Testis (tissue), 3 donors: ENCODE data around the gene CRIM1. TPM values are rescaled to one million over a fixed set of nuclear protein-coding genes. Genes with fewer than 3 reads are reported as not detected.

Source experiments
- DNase-seq: peaks from one replicate; pipeline ENCODE4 v3.0.0-alpha.2; 2019
- H3K27ac ChIP-seq, 2 donors: fragments of 200-600 bp; sonication (generic); one replicate each; pipeline ENCODE4 v1.5.1; 2019
- H3K27me3 ChIP-seq: fragments of 200-600 bp; sonication (generic); one replicate; pipeline ENCODE4 v1.5.1; 2019
- H3K36me3 ChIP-seq: fragments of 200-600 bp; sonication (generic); one replicate; pipeline ENCODE4 v1.5.1; 2017; ENCODE audit warnings: low read depth; ENCODE audit errors: missing control alignments
- H3K4me1 ChIP-seq: fragments of 200-600 bp; sonication (generic); one replicate; pipeline ENCODE4 v1.5.1; 2019
- H3K4me3 ChIP-seq, 2 donors: fragments of 200-600 bp; sonication (generic); one replicate each; pipeline ENCODE4 v1.5.1; 2017 to 2019
- H3K9me3 ChIP-seq: fragments of 200-600 bp; sonication (generic); one replicate; pipeline ENCODE4 v1.5.1; 2017
- POLR2A ChIP-seq: fragments of 450-650 bp; IDR thresholded peaks from one replicate; pipeline ENCODE4 v1.6.1; 2017; ENCODE audit warnings: antibody characterized with exemption, mild to moderate bottlenecking, moderate library complexity
- WGBS, 2 donors: methylation state at CpG; one replicate each; pipeline ENCODE4 v1.1.5; 2018; 5-methylcytosine and 5-hydroxymethylcytosine counted together
- intact Hi-C: fragments of 100-400 bp; cut with DNase I; formaldehyde crosslinking; loops from one replicate; pipeline ENCODE4 v1.15.1; 2023; ENCODE audit warnings: low total_unique reads
- polyA plus RNA-seq: library from polyadenylated mRNA; stranded (reverse); fragments of 350-450 nt; fragmentation: Illumina TruSeq; extraction: RNeasy Lipid Tissue Mini Kit (QIAGEN cat#74804); gene quantifications from one replicate; pipeline ENCODE4 v1.2.3, GENCODE V29; 2014; ENCODE audit warnings: low read depth, low replicate concordance; ENCODE audit not compliant: insufficient read depth
- total RNA-seq, 2 donors: library from RNA; depleted of rRNA; stranded (reverse); fragments of >200 nt; gene quantifications; one replicate each; pipeline ENCODE4 v1.2.3, GENCODE V29; 2016
- TF ChIP-seq, protein P1 (sequence below), 3 experiments: fragments of 450-650 bp in 2 of 3; fragments of 200-600 bp in 1 of 3; sonication (generic) in 1 of 3; IDR thresholded peaks; one replicate each; pipeline ENCODE4 v1.5.1; 2016 to 2019; ENCODE audit warnings: antibody characterized with exemption in 3 of 3, mild to moderate bottlenecking in 2 of 3, moderate library complexity in 1 of 3

The CRIM1 gene
- total and polyA plus RNA-seq, 3 donors from 2014 or later = 38.2 to 94.1 (median 68.4) TPM

DNA sequence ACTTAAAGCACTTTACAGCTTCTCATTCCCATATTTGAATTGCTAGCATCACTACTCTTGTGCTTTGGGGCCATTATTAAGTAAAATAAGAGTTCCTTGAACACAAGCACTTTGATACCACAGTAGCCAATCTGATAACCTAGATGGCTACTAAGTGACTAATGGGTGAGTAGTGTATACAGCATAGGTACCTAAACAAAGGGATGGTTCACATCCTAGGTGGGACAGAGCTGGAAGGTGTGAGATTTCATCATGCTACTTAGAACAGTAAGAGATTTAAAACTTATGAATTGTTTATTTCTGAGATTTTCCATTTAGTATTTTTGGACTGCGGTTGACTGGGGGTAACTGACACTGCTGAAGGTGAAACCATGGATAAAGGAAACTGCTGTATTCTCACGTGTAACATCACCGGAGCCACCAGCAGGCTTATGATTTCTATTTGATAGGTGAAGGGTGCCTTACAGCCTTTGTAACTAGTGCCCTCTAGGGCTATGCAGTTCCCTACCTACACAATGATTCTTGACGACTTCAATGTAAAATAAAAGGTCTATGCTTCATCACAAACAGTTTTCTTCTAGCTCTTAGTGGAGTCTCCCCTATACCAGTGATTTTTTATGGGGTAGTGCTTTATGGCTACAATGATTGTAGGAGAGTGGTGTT, 22.1 kb upstream of the CRIM1 start:
- intact Hi-C loops = no loop called here
- TF ChIP-seq, protein P1, sequence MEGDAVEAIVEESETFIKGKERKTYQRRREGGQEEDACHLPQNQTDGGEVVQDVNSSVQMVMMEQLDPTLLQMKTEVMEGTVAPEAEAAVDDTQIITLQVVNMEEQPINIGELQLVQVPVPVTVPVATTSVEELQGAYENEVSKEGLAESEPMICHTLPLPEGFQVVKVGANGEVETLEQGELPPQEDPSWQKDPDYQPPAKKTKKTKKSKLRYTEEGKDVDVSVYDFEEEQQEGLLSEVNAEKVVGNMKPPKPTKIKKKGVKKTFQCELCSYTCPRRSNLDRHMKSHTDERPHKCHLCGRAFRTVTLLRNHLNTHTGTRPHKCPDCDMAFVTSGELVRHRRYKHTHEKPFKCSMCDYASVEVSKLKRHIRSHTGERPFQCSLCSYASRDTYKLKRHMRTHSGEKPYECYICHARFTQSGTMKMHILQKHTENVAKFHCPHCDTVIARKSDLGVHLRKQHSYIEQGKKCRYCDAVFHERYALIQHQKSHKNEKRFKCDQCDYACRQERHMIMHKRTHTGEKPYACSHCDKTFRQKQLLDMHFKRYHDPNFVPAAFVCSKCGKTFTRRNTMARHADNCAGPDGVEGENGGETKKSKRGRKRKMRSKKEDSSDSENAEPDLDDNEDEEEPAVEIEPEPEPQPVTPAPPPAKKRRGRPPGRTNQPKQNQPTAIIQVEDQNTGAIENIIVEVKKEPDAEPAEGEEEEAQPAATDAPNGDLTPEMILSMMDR (IDR thresholded peaks at IDR 0.05) = no peak
- TF ChIP-seq POLR2A = no peak
- Histone ChIP-seq H3K27me3 (no peaks in the 10 kb centered on the region), H3K9me3 (no peaks in the 10 kb centered on the region), H3K36me3 (no peaks in the 10 kb centered on the region), H3K4me3 (no peak overlapping the region), H3K27ac (no peak overlapping the region), H3K4me1 (no peaks in the 10 kb centered on the region)
- DNase-seq = no peak
- WGBS, 2 donors = 68 to 69% methylated on average over 4 of the region's 4 CpGs

DNA sequence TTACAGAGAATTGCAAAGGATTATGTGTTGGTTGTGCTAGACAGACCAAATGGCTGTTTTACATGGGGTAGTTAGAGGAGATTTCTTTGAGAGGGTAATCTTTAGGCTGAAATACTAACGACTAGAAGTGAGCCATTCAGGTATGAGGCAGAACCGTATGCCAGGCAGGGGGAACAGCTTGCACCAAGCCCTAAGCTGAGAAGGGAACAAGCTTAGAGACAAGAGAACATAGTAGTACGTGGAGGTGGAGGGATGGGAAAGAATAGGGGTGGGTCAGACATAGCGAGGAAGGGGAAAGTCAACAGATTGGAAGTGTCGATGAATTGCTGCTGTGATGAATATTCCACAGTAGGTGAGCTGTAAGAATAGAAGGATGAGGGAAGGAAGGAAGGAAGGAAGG, 20.0 kb upstream of the CRIM1 start:
- Histone ChIP-seq H3K4me3 (no peak overlapping the region), H3K27me3 (no peaks in the 10 kb centered on the region), H3K36me3 (no peaks in the 10 kb centered on the region), H3K4me1 (no peaks in the 10 kb centered on the region), H3K27ac (no peak overlapping the region), H3K9me3 (no peaks in the 10 kb centered on the region)
- no peak for DNase-seq
- intact Hi-C loops = no loop called here
- WGBS, 2 donors = 77 to 86% methylated on average over 5 of the region's 5 CpGs
- TF ChIP-seq POLR2A = no peak
- TF ChIP-seq, protein P1 (IDR thresholded peaks at IDR 0.05) = no peak

DNA sequence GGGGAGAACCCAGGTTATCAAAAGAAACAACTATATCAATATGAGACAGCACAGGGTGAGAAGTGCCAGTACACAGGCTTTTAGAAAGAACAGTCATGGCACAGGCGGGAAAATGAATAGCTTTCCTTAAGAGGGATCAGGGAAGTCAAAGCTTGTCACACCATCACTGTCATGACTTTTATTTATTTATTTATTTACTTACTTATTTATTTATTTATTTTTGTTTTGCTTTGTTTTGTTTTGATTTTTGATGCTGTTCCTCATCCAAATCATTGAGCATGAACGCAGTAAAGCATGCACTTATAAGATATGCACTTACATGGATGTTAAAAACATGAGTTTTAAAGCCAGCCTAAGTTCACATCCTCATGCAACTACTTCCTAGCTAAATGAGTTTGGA, 19.3 kb upstream of the CRIM1 start:
- TF ChIP-seq, protein P1 (IDR thresholded peaks at IDR 0.05) = no peak
- TF ChIP-seq POLR2A = no peak
- Histone ChIP-seq H3K4me1 (no peaks in the 10 kb centered on the region), H3K4me3 (no peak overlapping the region), H3K9me3 (no peaks in the 10 kb centered on the region), H3K27me3 (no peaks in the 10 kb centered on the region), H3K27ac (no peak overlapping the region), H3K36me3 (no peaks in the 10 kb centered on the region)
- intact Hi-C loops = no loop called here
- DNase-seq = no peak
- 91 to 97% methylated on average over 2 of the region's 2 CpGs for WGBS, 2 donors

DNA sequence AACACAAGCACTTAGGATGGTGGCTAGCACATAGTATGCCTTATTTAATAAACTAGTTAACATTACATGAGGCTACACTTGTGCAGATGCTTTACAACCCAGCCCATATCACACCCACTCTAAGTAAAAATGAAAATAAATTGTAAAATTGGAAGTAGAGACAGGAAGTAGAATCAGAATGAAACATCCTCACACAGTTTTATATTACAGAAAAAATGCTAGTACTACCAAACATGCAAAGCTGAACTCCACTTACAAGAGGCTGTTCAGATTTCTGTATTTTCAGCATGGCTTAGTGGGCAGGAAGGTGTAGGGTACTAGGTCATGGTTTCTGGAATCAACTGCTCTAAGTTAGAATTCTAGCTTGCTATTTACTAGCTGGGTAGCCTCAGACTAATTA, 18.2 kb upstream of the CRIM1 start:
- Histone ChIP-seq H3K27ac (no peak overlapping the region), H3K4me3 (no peak overlapping the region), H3K9me3 (no peaks in the 10 kb centered on the region), H3K36me3 (no peaks in the 10 kb centered on the region), H3K27me3 (no peaks in the 10 kb centered on the region), H3K4me1 (no peaks in the 10 kb centered on the region)
- intact Hi-C loops = no loop called here
- TF ChIP-seq POLR2A = no peak
- TF ChIP-seq, protein P1 (IDR thresholded peaks at IDR 0.05) = no peak
- DNase-seq = no peak

DNA sequence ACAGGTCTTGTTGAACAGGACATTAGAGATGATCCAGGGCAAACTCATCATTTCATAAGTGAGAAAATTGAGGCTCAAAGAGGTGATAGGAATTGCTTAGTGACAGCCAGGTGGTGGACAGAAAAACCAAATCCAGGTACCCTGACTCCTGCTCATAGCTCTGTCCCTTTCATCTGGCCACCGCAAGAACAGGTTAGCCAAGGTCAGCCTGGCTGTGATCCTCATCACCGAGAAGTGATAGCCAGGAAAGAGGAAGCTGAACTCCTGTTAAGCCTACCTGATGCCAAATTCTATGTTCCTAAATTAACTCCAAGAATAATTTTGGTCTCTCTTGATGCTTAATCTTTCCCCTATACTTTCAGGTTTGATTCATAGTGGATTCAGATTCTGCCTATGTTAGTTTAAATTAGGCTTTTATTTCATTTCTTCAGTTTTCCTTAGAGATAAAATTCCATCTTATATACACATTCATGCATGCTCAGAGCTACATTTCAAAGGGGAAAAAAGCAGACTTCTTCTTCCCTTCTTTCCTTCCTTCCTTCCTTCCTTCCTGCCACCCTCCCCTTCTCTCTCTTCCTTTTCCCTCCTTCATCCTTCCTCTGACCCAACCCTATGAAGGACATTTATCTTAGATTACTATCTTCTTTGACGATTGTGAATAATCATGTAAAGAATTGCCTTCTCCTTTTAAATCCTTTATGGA, 17.3 kb upstream of the CRIM1 start:
- intact Hi-C loops = no loop called here
- TF ChIP-seq, protein P1 (IDR thresholded peaks at IDR 0.05) = no peak
- no peak for TF ChIP-seq POLR2A

More for the DNA sequence above, 17.3 kb upstream of the CRIM1 start:
- DNase-seq = no peak
- H3K4me1 ChIP-seq = no peaks in the 10 kb centered on the region
- WGBS, 2 donors = 37 to 63% methylated on average over 3 of the region's 3 CpGs
- no peaks in the 10 kb centered on the region for H3K9me3 ChIP-seq
- no peaks in the 10 kb centered on the region for H3K27me3 ChIP-seq
- no peaks in the 10 kb centered on the region for H3K36me3 ChIP-seq
- no peak overlapping the region for H3K27ac ChIP-seq
- no peak overlapping the region for H3K4me3 ChIP-seq
